BE2C (cell line): ENCODE measurements around the gene ARHGAP20.
"Not testable (repeated sequence)": the region's sequence is repeated elsewhere in the genome, so short reads cannot be mapped to it uniquely, and the experiment has no call there.

Experiments used
- DNase-seq: peaks from one replicate; pipeline ENCODE4 v3.0.0-alpha.2; 2020
- H3K27me3 ChIP-seq: fragments of 250-450 bp; sonication (Bioruptor Pico); 2 replicates; pipeline ENCODE4 v1.5.1; 2020; ENCODE audit warnings: mild to moderate bottlenecking
- H3K36me3 ChIP-seq: fragments of 250-450 bp; sonication (Bioruptor Pico); 2 replicates; pipeline ENCODE4 v1.5.1; 2020; ENCODE audit warnings: mild to moderate bottlenecking
- H3K4me1 ChIP-seq: fragments of 250-450 bp; sonication (Bioruptor Pico); 2 replicates; pipeline ENCODE4 v1.5.1; 2020
- H3K4me3 ChIP-seq: 2 replicates; pipeline ENCODE4 v1.5.1; 2011; ENCODE audit warnings: low read depth, low read length
- H3K9me3 ChIP-seq: fragments of 250-450 bp; sonication (Bioruptor Pico); 2 replicates; pipeline ENCODE4 v1.5.1; 2020
- TF ChIP-seq, protein P1 (sequence below): IDR thresholded peaks from 2 replicates; pipeline ENCODE4 v1.5.1; 2012; ENCODE audit warnings: mild to moderate bottlenecking, low read depth, low read length

ARHGAP20 gene

DNA sequence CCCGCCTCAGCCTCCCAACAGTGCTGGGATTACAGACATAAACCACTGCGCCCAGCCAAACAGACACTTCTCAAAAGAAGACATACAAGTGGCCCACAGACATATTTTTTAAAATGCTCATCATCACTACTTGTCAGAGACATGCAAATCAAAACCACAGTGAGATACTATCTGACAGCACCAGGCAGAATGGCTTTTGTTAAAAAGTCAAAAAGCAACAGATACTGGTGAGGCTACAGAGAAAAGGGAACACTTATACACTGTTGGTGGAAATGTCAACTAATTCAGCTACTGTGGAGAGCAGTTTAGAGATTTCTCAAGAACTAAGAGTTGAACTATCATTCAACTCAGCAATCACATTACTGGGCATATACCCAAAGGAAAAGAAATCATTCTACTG, 67.0 kb downstream of the ARHGAP20 start:
- TF ChIP-seq, protein P1, sequence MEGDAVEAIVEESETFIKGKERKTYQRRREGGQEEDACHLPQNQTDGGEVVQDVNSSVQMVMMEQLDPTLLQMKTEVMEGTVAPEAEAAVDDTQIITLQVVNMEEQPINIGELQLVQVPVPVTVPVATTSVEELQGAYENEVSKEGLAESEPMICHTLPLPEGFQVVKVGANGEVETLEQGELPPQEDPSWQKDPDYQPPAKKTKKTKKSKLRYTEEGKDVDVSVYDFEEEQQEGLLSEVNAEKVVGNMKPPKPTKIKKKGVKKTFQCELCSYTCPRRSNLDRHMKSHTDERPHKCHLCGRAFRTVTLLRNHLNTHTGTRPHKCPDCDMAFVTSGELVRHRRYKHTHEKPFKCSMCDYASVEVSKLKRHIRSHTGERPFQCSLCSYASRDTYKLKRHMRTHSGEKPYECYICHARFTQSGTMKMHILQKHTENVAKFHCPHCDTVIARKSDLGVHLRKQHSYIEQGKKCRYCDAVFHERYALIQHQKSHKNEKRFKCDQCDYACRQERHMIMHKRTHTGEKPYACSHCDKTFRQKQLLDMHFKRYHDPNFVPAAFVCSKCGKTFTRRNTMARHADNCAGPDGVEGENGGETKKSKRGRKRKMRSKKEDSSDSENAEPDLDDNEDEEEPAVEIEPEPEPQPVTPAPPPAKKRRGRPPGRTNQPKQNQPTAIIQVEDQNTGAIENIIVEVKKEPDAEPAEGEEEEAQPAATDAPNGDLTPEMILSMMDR, result no peak
- H3K36me3 ChIP-seq, result no peaks in the 10 kb centered on the region
- H3K4me1 ChIP-seq, result no peaks in the 10 kb centered on the region
- H3K27me3 ChIP-seq, result no peaks in the 10 kb centered on the region
- H3K4me3 ChIP-seq, result no peak overlapping the region
- peaks cover 6% of the 10 kb centered on the region; the same call in 1 of the 2 replicates for H3K9me3 ChIP-seq
- no peak for DNase-seq

DNA sequence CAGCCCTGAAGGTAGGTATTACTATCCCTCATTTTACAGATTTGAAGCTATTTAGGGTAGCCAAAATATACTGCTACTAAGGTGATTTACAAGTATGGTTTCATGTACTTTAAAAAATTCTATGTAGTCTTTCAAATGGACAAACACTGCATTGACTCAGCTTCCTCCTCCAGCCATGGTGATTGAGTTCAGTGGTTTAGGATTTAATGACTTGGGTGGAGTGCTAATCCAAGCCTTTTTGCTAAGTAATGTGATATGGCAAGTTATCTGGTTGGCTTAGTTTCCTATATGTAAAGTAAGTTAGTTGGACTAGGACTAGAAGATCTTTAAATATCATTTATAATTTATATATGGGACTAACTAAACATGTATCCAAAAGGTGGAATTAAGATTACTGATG, 77.9 kb downstream of the ARHGAP20 start:
- DNase-seq, result no peak
- Histone ChIP-seq H3K27me3 (no peaks in the 10 kb centered on the region), H3K4me1 (no peaks in the 10 kb centered on the region), H3K9me3 (no peaks in the 10 kb centered on the region), H3K4me3 (no peak overlapping the region), H3K36me3 (no peaks in the 10 kb centered on the region)
- TF ChIP-seq, protein P1, result no peak

DNA sequence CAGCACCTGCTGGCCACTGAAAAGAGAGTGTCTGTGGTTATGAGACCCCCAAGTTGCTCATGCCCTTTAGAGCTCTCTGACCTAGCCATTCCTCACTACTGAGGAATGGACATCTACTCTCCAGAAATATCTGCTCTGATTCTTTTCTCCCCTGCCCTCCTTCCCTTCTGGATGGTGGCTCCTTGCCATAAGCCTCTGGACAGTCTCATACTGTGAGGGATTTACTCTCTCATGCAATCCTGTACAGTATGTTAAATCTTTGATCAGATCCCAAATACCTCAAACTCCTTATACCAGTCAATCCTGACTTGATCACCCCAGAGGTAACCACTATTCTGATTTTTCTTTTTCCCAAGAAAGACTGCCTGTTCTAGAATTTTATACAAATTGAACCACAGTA, 80.7 kb downstream of the ARHGAP20 start:
- Histone ChIP-seq H3K9me3 (no peaks in the 10 kb centered on the region), H3K4me1 (no peaks in the 10 kb centered on the region), H3K27me3 (no peaks in the 10 kb centered on the region), H3K4me3 (no peak overlapping the region), H3K36me3 (no peaks in the 10 kb centered on the region)
- DNase-seq, result no peak
- TF ChIP-seq, protein P1, result no peak

DNA sequence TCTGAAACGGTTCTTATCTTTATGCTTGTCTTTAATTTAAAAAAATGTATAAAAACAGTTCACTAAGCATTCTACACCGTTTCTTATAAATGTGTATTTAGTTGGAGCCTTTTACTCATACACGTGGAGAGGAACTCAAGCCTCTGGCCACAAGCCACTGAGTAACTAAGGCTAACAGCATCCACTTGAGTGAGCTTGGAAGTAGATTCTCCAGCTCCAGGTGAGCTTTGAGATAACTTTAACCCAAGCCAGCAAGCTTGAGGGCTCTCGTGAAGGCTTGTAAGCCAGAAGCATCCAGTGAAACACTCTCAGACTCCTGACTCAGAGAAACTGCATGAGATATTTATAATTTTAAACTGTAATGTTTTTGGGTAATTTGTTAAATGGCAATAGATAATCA, 82.6 kb downstream of the ARHGAP20 start:
- Histone ChIP-seq H3K4me3 (no peak overlapping the region), H3K36me3 (no peaks in the 10 kb centered on the region), H3K9me3 (no peaks in the 10 kb centered on the region), H3K27me3 (no peaks in the 10 kb centered on the region), H3K4me1 (no peaks in the 10 kb centered on the region)
- DNase-seq, result no peak
- TF ChIP-seq, protein P1, result no peak

DNA sequence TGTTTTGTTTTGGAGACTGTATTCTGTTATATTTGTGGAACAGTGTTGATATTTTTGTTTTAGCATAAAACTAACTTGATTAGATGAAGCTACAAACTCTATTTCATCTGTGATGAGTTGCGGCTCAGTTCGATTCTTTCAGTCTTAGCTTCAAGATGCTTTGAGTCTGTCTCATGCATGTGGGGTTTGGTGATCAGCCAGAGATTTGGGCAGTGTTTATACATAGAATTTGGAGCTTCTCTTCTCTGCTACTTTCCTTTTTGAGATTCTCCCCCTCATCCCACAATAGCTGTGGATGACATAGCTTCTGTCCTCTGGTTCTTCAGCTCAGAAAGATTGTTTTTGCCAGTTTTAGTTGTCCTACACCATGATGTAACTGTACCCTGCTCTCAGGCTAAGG, 90.4 kb downstream of the ARHGAP20 start:
- Histone ChIP-seq H3K4me1 (no peaks in the 10 kb centered on the region), H3K9me3 (no peaks in the 10 kb centered on the region), H3K36me3 (no peaks in the 10 kb centered on the region), H3K27me3 (no peaks in the 10 kb centered on the region), H3K4me3 (no peak overlapping the region)
- no peak for DNase-seq
- TF ChIP-seq, protein P1, result no peak

DNA sequence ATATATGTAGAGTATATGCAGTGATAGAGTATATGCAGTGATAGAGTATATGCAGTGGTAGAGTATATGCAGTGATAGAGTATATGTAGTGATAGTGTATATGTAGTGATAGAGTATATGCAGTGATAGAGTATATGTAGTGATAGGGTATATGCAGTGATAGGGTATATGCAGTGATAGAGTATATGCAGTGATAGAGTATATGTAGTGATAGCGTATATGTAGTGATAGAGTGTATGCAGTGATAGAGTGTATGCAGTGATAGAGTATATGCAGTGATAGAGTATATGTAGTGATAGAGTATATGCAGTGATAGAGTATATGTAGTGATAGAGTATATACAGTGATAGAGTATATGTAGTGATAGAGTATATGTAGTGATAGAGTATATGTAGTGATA, 92.9 kb downstream of the ARHGAP20 start:
- H3K4me1 ChIP-seq, H3K9me3 ChIP-seq, H3K36me3 ChIP-seq, H3K4me3 ChIP-seq, DNase-seq, H3K27me3 ChIP-seq: not testable (repeated sequence)

DNA sequence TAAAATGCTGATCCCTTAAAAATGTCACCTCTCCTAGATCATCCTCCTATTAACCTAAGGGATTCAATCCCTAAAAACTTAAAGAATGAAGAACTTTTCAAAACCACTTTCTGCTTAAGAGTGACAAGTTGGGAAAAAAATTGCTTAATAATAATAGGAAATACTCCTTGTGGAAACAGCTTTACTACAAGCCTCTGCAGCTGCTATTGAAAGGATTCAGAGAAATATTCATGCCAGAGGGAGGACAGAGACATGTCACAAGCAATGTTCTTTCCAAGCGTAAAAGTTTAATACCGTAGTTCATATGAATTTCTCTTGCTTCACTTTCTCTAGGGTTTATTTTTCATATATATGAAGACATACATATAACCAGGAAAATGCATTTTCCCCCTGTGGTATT, 98.2 kb downstream of the ARHGAP20 start:
- no peaks in the 10 kb centered on the region for H3K36me3 ChIP-seq
- H3K4me1 ChIP-seq, result no peaks in the 10 kb centered on the region
- H3K27me3 ChIP-seq, result no peaks in the 10 kb centered on the region
- no peaks in the 10 kb centered on the region for H3K9me3 ChIP-seq
- TF ChIP-seq, protein P1, result no peak
- no peak for DNase-seq
- no peak overlapping the region for H3K4me3 ChIP-seq
